ENCODE measurements around the gene CBFA2T3. TPM values are rescaled to one million over a fixed set of nuclear protein-coding genes. Genes with fewer than 3 reads are reported as not detected.
"Not testable (repeated sequence)": the region's sequence is repeated elsewhere in the genome, so short reads cannot be mapped to it uniquely, and the experiment has no call there.

The CBFA2T3 gene
- total and polyA plus RNA-seq, 4 donors = 0.18 to 9.4 (median 2.7) TPM

GRCh38 chr16:88893127-88893968 lies 83.7 kb downstream of the CBFA2T3 start:
- no peaks in the 10 kb centered on the region for H3K36me3 ChIP-seq (ENCODE audit: control insufficient read depth in 1 of 2, insufficient read depth in 2 of 2, low read length in 1 of 2)
- intact Hi-C loops (cut with DNase I) = no loop called here
- H3K27me3 ChIP-seq (ENCODE audit: control insufficient read depth in 1 of 2, insufficient read depth in 2 of 2, low read length in 1 of 2) = no peaks in the 10 kb centered on the region
- no peak for ATAC-seq (ENCODE audit: low FRiP score)
- DNase-seq = no peak
- H3K4me3 ChIP-seq (ENCODE audit: low read length in 2 of 2) = no peak overlapping the region
- 90 to 95% methylated on average over 19 of the region's 19 CpGs for WGBS, 2 donors
- H3K4me1 ChIP-seq (ENCODE audit: control insufficient read depth in 1 of 2, insufficient read depth in 2 of 2, low read length in 2 of 2) = no peaks in the 10 kb centered on the region
- no peaks in the 10 kb centered on the region for H3K9me3 ChIP-seq (ENCODE audit: control insufficient read depth, low read length)
- H3K27ac ChIP-seq (ENCODE audit: low read depth in 1 of 2, low read length in 2 of 2) = no peak overlapping the region

GRCh38 chr16:88892065-88892464 lies 84.9 kb downstream of the CBFA2T3 start:
- H3K4me3 ChIP-seq (ENCODE audit: low read length in 2 of 2) = no peak overlapping the region
- H3K9me3 ChIP-seq (ENCODE audit: control insufficient read depth, low read length) = no peaks in the 10 kb centered on the region
- H3K36me3 ChIP-seq (ENCODE audit: control insufficient read depth in 1 of 2, insufficient read depth in 2 of 2, low read length in 1 of 2) = no peaks in the 10 kb centered on the region
- ATAC-seq (ENCODE audit: low FRiP score) (no peak), DNase-seq (no peak)
- H3K27ac ChIP-seq (ENCODE audit: low read depth in 1 of 2, low read length in 2 of 2) = no peak overlapping the region
- no peaks in the 10 kb centered on the region for H3K4me1 ChIP-seq (ENCODE audit: control insufficient read depth in 1 of 2, insufficient read depth in 2 of 2, low read length in 2 of 2)
- H3K27me3 ChIP-seq (ENCODE audit: control insufficient read depth in 1 of 2, insufficient read depth in 2 of 2, low read length in 1 of 2) = no peaks in the 10 kb centered on the region
- WGBS, 2 donors = 91 to 92% methylated on average over 20 of the region's 20 CpGs
- intact Hi-C loops (cut with DNase I) = no loop called here

DNA sequence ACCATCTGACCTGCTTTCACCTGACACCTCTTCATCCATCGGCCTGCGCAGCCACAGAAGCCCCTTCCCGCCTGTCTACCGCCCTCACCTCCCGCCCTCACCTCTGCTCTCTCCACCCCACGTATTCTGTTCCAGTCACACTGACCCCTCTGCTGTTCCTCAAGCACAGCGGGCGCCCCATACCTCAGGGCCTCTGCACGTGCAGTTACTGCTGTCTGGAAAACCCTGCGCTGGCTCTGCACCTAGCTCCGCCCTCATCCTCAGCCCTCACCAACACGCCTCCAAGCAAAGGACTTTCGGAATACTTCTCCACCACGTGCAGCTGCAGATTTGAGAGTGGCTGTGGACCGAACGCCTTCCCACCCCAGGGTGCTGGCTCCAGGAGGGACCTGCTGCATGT lies 85.9 kb downstream of the CBFA2T3 start:
- Histone ChIP-seq H3K9me3 (ENCODE audit: control insufficient read depth, low read length) (no peaks in the 10 kb centered on the region), H3K27me3 (ENCODE audit: control insufficient read depth in 1 of 2, insufficient read depth in 2 of 2, low read length in 1 of 2) (no peaks in the 10 kb centered on the region), H3K27ac (ENCODE audit: low read depth in 1 of 2, low read length in 2 of 2) (no peak overlapping the region), H3K4me1 (ENCODE audit: control insufficient read depth in 1 of 2, insufficient read depth in 2 of 2, low read length in 2 of 2) (no peaks in the 10 kb centered on the region), H3K4me3 (ENCODE audit: low read length in 2 of 2) (no peak overlapping the region), H3K36me3 (ENCODE audit: control insufficient read depth in 1 of 2, insufficient read depth in 2 of 2, low read length in 1 of 2) (no peaks in the 10 kb centered on the region)
- WGBS, 2 donors = 87 to 96% methylated on average over 16 of the region's 16 CpGs
- no peak for ATAC-seq (ENCODE audit: low FRiP score)
- DNase-seq = no peak
- intact Hi-C loops (cut with DNase I) = no loop called here

GRCh38 chr16:88889702-88890352 lies 87.2 kb downstream of the CBFA2T3 start:
- H3K4me3 ChIP-seq (ENCODE audit: low read length in 2 of 2); DNase-seq; H3K27ac ChIP-seq (ENCODE audit: low read depth in 1 of 2, low read length in 2 of 2); H3K9me3 ChIP-seq (ENCODE audit: control insufficient read depth, low read length); ATAC-seq (ENCODE audit: low FRiP score); H3K4me1 ChIP-seq (ENCODE audit: control insufficient read depth in 1 of 2, insufficient read depth in 2 of 2, low read length in 2 of 2); intact Hi-C loops (cut with DNase I); H3K36me3 ChIP-seq (ENCODE audit: control insufficient read depth in 1 of 2, insufficient read depth in 2 of 2, low read length in 1 of 2); H3K27me3 ChIP-seq (ENCODE audit: control insufficient read depth in 1 of 2, insufficient read depth in 2 of 2, low read length in 1 of 2): not testable (repeated sequence)
- WGBS, 2 donors = 94 to 95% methylated on average over 48 of the region's 48 CpGs

DNA sequence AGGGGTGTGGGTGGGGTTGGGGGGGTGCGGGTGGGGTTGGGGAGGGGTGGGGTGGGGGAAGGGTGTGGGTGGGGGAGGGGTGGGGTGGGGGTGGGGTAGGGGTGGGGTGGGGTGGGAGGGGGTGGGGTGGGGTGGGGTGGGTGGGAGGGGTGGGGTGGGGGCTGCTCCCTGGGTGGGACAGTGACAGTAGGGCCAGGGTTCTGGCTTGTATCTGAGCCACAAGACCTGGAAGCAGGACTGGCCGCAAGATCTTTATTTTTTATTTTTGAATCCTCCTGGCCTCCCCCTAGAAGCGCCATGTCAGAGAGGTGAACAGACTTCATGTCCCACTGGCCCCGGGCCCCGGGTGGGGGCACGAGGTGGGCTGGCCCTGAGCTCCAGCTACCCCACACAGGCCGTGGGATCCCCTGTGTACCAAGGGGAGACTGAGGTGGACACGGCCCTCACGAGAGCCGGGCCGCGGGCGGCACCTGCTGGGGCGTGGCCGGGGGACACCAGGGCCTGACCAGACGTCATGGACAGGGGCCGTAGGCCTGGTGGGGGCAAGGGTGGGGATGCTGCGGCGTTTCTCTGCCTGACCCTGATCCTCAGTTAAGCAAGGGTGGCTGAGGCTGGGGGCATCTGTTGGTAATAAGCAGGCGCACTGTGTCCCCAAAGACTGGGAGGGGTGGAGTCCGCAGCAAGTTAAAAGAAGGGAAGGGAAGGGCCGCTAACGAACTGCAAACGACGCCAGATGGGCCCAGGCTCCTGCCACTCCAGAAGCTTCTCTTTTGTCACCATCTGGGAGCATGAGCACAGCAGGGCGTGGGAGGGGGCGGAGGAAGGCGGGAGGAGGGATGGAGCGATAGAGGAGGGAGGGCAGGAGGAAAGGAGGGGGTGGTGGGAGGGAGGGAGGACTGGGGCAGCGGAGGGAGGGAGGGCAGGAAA lies 88.3 kb downstream of the CBFA2T3 start:
- 88 to 90% methylated on average over 24 to 30 of the region's 30 CpGs for WGBS, 2 donors
- DNase-seq (no peak), ATAC-seq (ENCODE audit: low FRiP score) (no peak)
- no peak overlapping the region for H3K27ac ChIP-seq (ENCODE audit: low read depth in 1 of 2, low read length in 2 of 2)
- no peaks in the 10 kb centered on the region for H3K36me3 ChIP-seq (ENCODE audit: control insufficient read depth in 1 of 2, insufficient read depth in 2 of 2, low read length in 1 of 2)
- no peaks in the 10 kb centered on the region for H3K4me1 ChIP-seq (ENCODE audit: control insufficient read depth in 1 of 2, insufficient read depth in 2 of 2, low read length in 2 of 2)
- no peaks in the 10 kb centered on the region for H3K27me3 ChIP-seq (ENCODE audit: control insufficient read depth in 1 of 2, insufficient read depth in 2 of 2, low read length in 1 of 2)
- intact Hi-C loops (cut with DNase I) = no loop called here
- H3K9me3 ChIP-seq (ENCODE audit: control insufficient read depth, low read length) = no peaks in the 10 kb centered on the region
- H3K4me3 ChIP-seq (ENCODE audit: low read length in 2 of 2) = no peak overlapping the region

DNA sequence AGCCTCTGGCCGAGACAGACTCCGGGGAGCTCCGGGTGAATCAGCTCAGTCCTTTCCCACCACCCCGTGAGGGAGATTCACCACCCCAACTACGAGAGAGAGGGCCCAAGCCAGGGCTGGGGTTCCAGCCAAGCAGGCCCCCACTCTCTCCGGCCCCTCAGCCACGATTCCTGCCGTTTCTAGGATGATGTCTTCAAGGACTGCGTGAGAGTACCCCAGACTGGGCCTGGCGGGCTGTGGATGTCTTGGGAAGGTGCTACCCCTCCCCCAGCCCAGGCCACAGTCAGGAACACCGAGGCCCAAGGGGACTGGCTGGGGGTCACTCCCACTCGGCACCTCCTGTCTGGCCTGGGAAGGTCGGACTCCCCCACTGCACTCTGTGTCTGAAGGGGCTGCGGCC lies 89.0 kb downstream of the CBFA2T3 start:
- ATAC-seq (ENCODE audit: low FRiP score) (no peak), DNase-seq (no peak)
- WGBS, 2 donors = 84 to 88% methylated on average over 12 to 14 of the region's 14 CpGs
- no peak overlapping the region for H3K4me3 ChIP-seq (ENCODE audit: low read length in 2 of 2)
- no peak overlapping the region for H3K27ac ChIP-seq (ENCODE audit: low read depth in 1 of 2, low read length in 2 of 2)
- intact Hi-C loops (cut with DNase I) = no loop called here
- no peaks in the 10 kb centered on the region for H3K27me3 ChIP-seq (ENCODE audit: control insufficient read depth in 1 of 2, insufficient read depth in 2 of 2, low read length in 1 of 2)
- H3K4me1 ChIP-seq (ENCODE audit: control insufficient read depth in 1 of 2, insufficient read depth in 2 of 2, low read length in 2 of 2) = no peaks in the 10 kb centered on the region
- H3K36me3 ChIP-seq (ENCODE audit: control insufficient read depth in 1 of 2, insufficient read depth in 2 of 2, low read length in 1 of 2) = no peaks in the 10 kb centered on the region
- H3K9me3 ChIP-seq (ENCODE audit: control insufficient read depth, low read length) = no peaks in the 10 kb centered on the region

GRCh38 chr16:88886845-88887521 lies 90.0 kb downstream of the CBFA2T3 start:
- no peak for ATAC-seq (ENCODE audit: low FRiP score)
- Histone ChIP-seq H3K4me1 (ENCODE audit: control insufficient read depth in 1 of 2, insufficient read depth in 2 of 2, low read length in 2 of 2) (no peaks in the 10 kb centered on the region), H3K4me3 (ENCODE audit: low read length in 2 of 2) (no peak overlapping the region), H3K9me3 (ENCODE audit: control insufficient read depth, low read length) (no peaks in the 10 kb centered on the region), H3K36me3 (ENCODE audit: control insufficient read depth in 1 of 2, insufficient read depth in 2 of 2, low read length in 1 of 2) (no peaks in the 10 kb centered on the region), H3K27me3 (ENCODE audit: control insufficient read depth in 1 of 2, insufficient read depth in 2 of 2, low read length in 1 of 2) (no peaks in the 10 kb centered on the region), H3K27ac (ENCODE audit: low read depth in 1 of 2, low read length in 2 of 2) (no peak overlapping the region)
- WGBS, 2 donors = 86 to 89% methylated on average over 39 of the region's 39 CpGs
- no peak for DNase-seq
- intact Hi-C loops (cut with DNase I) = no loop called here

GRCh38 chr16:88886420-88886844 lies 90.6 kb downstream of the CBFA2T3 start:
- no peak overlapping the region for H3K4me3 ChIP-seq (ENCODE audit: low read length in 2 of 2)
- DNase-seq (no peak), ATAC-seq (ENCODE audit: low FRiP score) (no peak)
- no peaks in the 10 kb centered on the region for H3K4me1 ChIP-seq (ENCODE audit: control insufficient read depth in 1 of 2, insufficient read depth in 2 of 2, low read length in 2 of 2)
- WGBS, 2 donors = 95 to 97% methylated on average over 13 to 15 of the region's 15 CpGs
- no peak overlapping the region for H3K27ac ChIP-seq (ENCODE audit: low read depth in 1 of 2, low read length in 2 of 2)
- H3K9me3 ChIP-seq (ENCODE audit: control insufficient read depth, low read length) = no peaks in the 10 kb centered on the region
- no peaks in the 10 kb centered on the region for H3K27me3 ChIP-seq (ENCODE audit: control insufficient read depth in 1 of 2, insufficient read depth in 2 of 2, low read length in 1 of 2)
- intact Hi-C loops (cut with DNase I) = no loop called here
- H3K36me3 ChIP-seq (ENCODE audit: control insufficient read depth in 1 of 2, insufficient read depth in 2 of 2, low read length in 1 of 2) = no peaks in the 10 kb centered on the region

Data from aorta (tissue), 5 donors.